ENCODE measurements around the gene CAMKK1.
"Not testable (repeated sequence)": the region's sequence is repeated elsewhere in the genome, so short reads cannot be mapped to it uniquely, and the experiment has no call there.

CAMKK1 gene

DNA sequence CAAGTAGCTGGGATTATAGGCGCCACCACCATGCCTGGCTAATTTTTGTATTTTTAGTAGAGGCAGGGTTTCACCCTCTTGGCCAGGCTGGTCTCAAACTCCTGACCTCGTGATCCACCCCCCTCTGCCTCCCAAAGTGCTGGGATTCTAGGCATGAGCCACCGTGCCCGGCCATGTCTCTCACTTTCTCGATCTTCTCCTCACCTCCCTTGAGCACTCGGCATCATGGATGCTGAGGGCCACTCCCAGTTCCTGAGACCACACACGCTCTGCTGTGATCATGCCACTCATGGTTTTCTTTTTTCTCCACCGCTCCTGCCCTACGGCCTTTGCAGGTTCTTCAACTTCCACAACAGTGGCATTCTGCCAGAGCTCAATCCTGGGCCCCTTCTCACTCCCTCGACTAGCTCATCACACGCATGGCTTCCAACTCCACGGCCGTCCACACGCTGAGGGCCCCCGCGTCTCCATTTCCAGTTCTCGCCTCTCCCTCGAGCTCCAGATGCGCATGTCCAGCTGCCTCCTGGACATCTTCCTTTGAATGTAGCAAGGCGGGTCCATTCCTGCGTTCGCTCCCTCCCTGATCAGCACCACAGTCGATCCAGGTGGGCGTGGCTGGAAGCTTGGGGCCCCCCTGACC lies 41.3 kb downstream of the CAMKK1 start:
- Histone ChIP-seq H3K27ac (ENCODE audit: low read depth, low read length) (no peak overlapping the region), H3K36me3 (ENCODE audit: insufficient read depth, low read length) (no peaks in the 10 kb centered on the region), H3K4me3 (ENCODE audit: low read depth in 1 of 2, low read length in 2 of 2) (no peak overlapping the region), H3K9me3 (ENCODE audit: low read length) (no peaks in the 10 kb centered on the region), H3K4me1 (ENCODE audit: insufficient read depth, low read length) (peaks cover 2% of the 10 kb centered on the region), H3K27me3 (ENCODE audit: control insufficient read depth in 1 of 2, insufficient read depth in 2 of 2, low read length in 2 of 2) (no peaks in the 10 kb centered on the region), H3K9ac (ENCODE audit: low read length) (no peak overlapping the region)

- no peak overlapping the region for H3K9ac ChIP-seq (ENCODE audit: low read length)
- no peaks in the 10 kb centered on the region for H3K27me3 ChIP-seq (ENCODE audit: control insufficient read depth in 1 of 2, insufficient read depth in 2 of 2, low read length in 2 of 2)
- no peaks in the 10 kb centered on the region for H3K9me3 ChIP-seq (ENCODE audit: low read length)
- no peak overlapping the region for H3K27ac ChIP-seq (ENCODE audit: low read depth, low read length)
- peaks cover 6% of the 10 kb centered on the region for H3K36me3 ChIP-seq (ENCODE audit: insufficient read depth, low read length)
- H3K4me1 ChIP-seq (ENCODE audit: insufficient read depth, low read length): peaks cover 15% of the 10 kb centered on the region
- no peak overlapping the region for H3K4me3 ChIP-seq (ENCODE audit: low read depth in 1 of 2, low read length in 2 of 2)
These were observed 44.5 kb downstream of the CAMKK1 start for GRCh38 chr17:3848229-3848835.

- Histone ChIP-seq H3K27ac (ENCODE audit: low read depth, low read length) (no peak overlapping the region), H3K4me1 (ENCODE audit: insufficient read depth, low read length) (peaks cover 15% of the 10 kb centered on the region), H3K36me3 (ENCODE audit: insufficient read depth, low read length) (peaks cover 6% of the 10 kb centered on the region), H3K9me3 (ENCODE audit: low read length) (no peaks in the 10 kb centered on the region), H3K27me3 (ENCODE audit: control insufficient read depth in 1 of 2, insufficient read depth in 2 of 2, low read length in 2 of 2) (no peaks in the 10 kb centered on the region), H3K9ac (ENCODE audit: low read length) (no peak overlapping the region), H3K4me3 (ENCODE audit: low read depth in 1 of 2, low read length in 2 of 2) (no peak overlapping the region)
These were observed 45.6 kb downstream of the CAMKK1 start for GRCh38 chr17:3847165-3847670.

DNA sequence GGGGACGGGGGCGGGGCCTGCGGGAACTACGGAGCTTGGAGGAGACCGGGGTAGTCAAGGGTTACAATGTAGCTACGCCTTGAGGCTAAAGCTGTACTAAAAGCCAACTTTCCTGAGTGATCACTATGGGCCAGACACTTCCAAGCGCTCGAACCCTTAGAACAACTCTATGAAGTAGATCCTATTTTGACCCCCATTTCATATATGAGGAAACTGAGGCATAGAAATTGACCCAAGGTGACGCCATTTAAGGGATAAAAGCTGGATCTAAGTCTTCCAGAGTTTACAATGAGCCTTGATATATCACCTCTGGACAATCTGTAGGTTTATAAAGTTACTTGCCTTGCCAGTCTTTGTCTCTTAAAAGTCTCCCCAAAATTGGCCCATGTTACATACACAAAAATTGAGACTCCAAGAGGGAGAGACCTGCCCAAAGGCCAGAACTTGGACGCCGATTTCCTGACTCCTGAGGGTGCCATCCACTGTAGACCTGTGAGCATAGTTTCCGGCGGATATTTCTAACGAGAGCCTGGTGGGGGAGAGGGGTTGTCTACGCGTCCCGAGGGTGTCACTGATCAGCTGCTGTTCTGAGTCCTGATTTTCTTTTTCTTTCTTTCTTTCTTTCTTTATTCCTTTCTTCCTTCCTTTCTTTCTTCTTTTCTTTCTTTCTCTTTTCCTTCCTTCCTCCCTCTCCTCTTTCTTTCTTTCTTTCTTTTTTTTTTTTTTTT lies 46.3 kb downstream of the CAMKK1 start:
- H3K9me3 ChIP-seq (ENCODE audit: low read length): no peaks in the 10 kb centered on the region
- peaks cover 11% of the 10 kb centered on the region for H3K36me3 ChIP-seq (ENCODE audit: insufficient read depth, low read length)
- no peak overlapping the region for H3K4me3 ChIP-seq (ENCODE audit: low read depth in 1 of 2, low read length in 2 of 2)
- H3K9ac ChIP-seq (ENCODE audit: low read length): no peak overlapping the region
- no peaks in the 10 kb centered on the region for H3K27me3 ChIP-seq (ENCODE audit: control insufficient read depth in 1 of 2, insufficient read depth in 2 of 2, low read length in 2 of 2)
- H3K27ac ChIP-seq (ENCODE audit: low read depth, low read length): no peak overlapping the region
- peaks cover 15% of the 10 kb centered on the region for H3K4me1 ChIP-seq (ENCODE audit: insufficient read depth, low read length)

DNA sequence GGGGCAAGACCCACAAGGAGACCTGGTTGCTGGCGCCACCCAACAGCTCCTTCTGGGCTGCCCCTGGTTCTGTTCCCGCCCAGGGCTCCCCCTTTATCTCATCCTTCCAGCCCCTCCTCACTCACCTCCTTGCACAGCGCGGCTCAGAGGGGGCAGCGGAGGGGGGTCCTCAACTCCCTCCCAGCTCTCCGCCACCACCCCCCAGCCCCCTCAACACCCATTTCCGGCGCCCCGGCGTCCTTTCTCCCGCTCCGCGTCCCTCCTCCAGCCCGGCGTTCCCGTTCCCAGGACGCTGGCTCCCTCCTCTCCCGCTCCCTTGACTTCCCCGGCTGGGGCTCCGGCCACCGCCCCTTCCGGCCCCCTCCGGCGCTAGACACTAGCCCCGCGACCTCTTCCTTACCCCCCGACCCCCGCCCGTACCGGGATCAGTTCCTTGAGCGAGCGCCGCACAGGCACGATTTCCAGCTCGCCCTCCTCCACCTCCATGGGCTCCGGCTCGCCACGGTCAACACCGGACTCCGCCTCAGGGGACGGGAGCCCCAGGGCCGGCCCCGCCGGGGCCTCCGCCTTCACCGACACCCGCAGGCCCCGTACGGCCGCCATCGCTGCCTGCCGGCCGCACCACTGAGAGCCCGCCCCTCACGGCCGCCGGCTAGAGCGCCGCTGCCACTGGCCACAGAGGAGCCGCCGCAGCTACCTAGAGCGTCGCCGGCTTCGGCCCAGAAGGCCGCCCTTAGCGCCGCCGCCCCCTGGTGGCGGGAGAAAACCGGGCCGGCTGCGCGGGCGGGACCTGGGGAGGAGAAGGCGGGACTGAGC lies 47.0 kb downstream of the CAMKK1 start, which contains the start of gene NCBP3:
NCBP3 (minus strand) TSS at position 626 of the 816 bp plus-strand sequence; CDS start at position 603, 23 bp downstream.
- Histone ChIP-seq H3K9ac (ENCODE audit: low read length) (peak within 1 kb of the TSS; percentile 37), H3K4me3 (ENCODE audit: low read depth in 1 of 2, low read length in 2 of 2) (peak within 1 kb of the TSS; percentile 71 to 95), H3K27me3 (ENCODE audit: control insufficient read depth in 1 of 2, insufficient read depth in 2 of 2, low read length in 2 of 2) (no peaks in the 10 kb centered on the region), H3K36me3 (ENCODE audit: insufficient read depth, low read length) (peaks cover 11% of the 10 kb centered on the region), H3K27ac (ENCODE audit: low read depth, low read length) (peak within 1 kb of the TSS; percentile 90), H3K4me1 (ENCODE audit: insufficient read depth, low read length) (peaks cover 15% of the 10 kb centered on the region), H3K9me3 (ENCODE audit: low read length) (no peaks in the 10 kb centered on the region)

DNA sequence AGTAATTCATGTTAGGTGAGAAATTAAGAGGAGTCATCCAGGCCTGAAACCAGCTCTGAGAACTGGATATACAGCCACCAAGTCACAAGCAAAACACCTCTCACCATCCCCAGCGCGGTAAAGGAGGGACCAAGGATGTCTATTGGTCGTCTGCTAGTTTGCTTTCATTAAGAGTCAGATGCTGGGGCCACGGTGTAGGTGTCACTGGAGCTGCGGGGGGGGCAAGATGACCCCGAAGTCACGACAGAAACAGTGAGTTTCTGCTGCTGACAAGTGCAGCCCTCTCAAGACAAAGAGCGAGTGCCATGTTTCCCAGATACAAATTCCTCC lies 47.6 kb downstream of the CAMKK1 start:
- Histone ChIP-seq H3K4me3 (ENCODE audit: low read depth in 1 of 2, low read length in 2 of 2) (peak overlapping the region; percentile 71 to 95), H3K4me1 (ENCODE audit: insufficient read depth, low read length) (peaks cover 15% of the 10 kb centered on the region), H3K27me3 (ENCODE audit: control insufficient read depth in 1 of 2, insufficient read depth in 2 of 2, low read length in 2 of 2) (no peaks in the 10 kb centered on the region), H3K27ac (ENCODE audit: low read depth, low read length) (peak overlapping the region; percentile 90), H3K9ac (ENCODE audit: low read length) (peak overlapping the region; percentile 37), H3K9me3 (ENCODE audit: low read length) (no peaks in the 10 kb centered on the region), H3K36me3 (ENCODE audit: insufficient read depth, low read length) (peaks cover 15% of the 10 kb centered on the region)

DNA sequence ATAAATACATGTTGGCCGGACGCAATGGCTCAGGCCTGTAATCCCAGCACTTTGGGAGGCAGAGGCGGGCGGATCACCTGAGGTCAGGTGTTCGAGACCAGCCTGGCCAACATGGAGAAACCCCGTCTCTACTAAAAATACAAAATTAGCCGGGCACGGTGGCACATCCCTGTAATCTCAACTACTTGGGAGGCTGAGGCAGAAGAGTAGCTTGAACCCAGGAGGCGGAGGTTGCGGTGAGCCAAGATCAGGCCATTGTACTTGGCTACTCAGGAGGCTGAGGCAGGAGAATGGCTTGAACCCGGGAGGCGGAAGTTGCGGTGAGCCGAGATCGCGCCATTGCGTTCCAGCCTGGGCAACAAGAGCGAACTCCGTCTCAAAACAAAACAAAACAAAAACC lies 48.3 kb downstream of the CAMKK1 start:
- H3K4me1 ChIP-seq (ENCODE audit: insufficient read depth, low read length): peaks cover 15% of the 10 kb centered on the region
- H3K36me3 ChIP-seq (ENCODE audit: insufficient read depth, low read length): peaks cover 22% of the 10 kb centered on the region
- H3K9ac ChIP-seq (ENCODE audit: low read length); H3K9me3 ChIP-seq (ENCODE audit: low read length); H3K27me3 ChIP-seq (ENCODE audit: control insufficient read depth in 1 of 2, insufficient read depth in 2 of 2, low read length in 2 of 2); H3K27ac ChIP-seq (ENCODE audit: low read depth, low read length): not testable (repeated sequence)
- peak overlapping the region in 1 of 2 donors; percentile 71 for H3K4me3 ChIP-seq (ENCODE audit: low read depth in 1 of 2, low read length in 2 of 2)

- Histone ChIP-seq H3K4me1 (ENCODE audit: insufficient read depth, low read length) (peaks cover 15% of the 10 kb centered on the region), H3K27me3 (ENCODE audit: control insufficient read depth in 1 of 2, insufficient read depth in 2 of 2, low read length in 2 of 2) (no peaks in the 10 kb centered on the region), H3K36me3 (ENCODE audit: insufficient read depth, low read length) (peaks cover 27% of the 10 kb centered on the region), H3K27ac (ENCODE audit: low read depth, low read length) (no peak overlapping the region), H3K9me3 (ENCODE audit: low read length) (no peaks in the 10 kb centered on the region), H3K4me3 (ENCODE audit: low read depth in 1 of 2, low read length in 2 of 2) (no peak overlapping the region), H3K9ac (ENCODE audit: low read length) (no peak overlapping the region)
These were observed 48.8 kb downstream of the CAMKK1 start for GRCh38 chr17:3843935-3844516.

DNA sequence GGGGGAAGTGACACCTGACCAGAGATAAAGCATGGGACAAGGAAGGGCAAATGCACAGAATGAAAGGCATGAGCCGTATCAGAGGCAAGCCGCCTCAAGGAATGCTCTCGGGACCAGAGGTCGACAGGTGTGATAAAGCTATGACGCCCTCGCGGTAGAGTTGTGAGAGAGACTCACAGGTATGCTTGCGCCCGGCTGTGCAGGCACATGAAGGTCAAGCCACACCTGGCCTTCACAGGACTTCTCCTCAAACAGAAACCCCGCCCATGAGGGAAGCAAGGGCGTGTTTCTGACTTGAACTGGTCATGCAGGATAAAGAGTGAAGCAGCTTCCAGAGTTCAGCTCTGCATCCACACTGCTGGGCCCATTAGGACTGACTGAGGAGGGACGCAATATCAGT lies 54.6 kb downstream of the CAMKK1 start:
- Histone ChIP-seq H3K27me3 (ENCODE audit: control insufficient read depth in 1 of 2, insufficient read depth in 2 of 2, low read length in 2 of 2) (no peaks in the 10 kb centered on the region), H3K36me3 (ENCODE audit: insufficient read depth, low read length) (peaks cover 32% of the 10 kb centered on the region), H3K4me1 (ENCODE audit: insufficient read depth, low read length) (no peaks in the 10 kb centered on the region), H3K27ac (ENCODE audit: low read depth, low read length) (no peak overlapping the region), H3K9me3 (ENCODE audit: low read length) (no peaks in the 10 kb centered on the region), H3K9ac (ENCODE audit: low read length) (no peak overlapping the region), H3K4me3 (ENCODE audit: low read depth in 1 of 2, low read length in 2 of 2) (no peak overlapping the region)

GRCh38 chr17:3836551-3836950 lies 56.3 kb downstream of the CAMKK1 start:
- Histone ChIP-seq H3K9ac (ENCODE audit: low read length) (no peak overlapping the region), H3K36me3 (ENCODE audit: insufficient read depth, low read length) (peaks cover 27% of the 10 kb centered on the region), H3K4me1 (ENCODE audit: insufficient read depth, low read length) (no peaks in the 10 kb centered on the region), H3K27ac (ENCODE audit: low read depth, low read length) (no peak overlapping the region), H3K9me3 (ENCODE audit: low read length) (no peaks in the 10 kb centered on the region), H3K27me3 (ENCODE audit: control insufficient read depth in 1 of 2, insufficient read depth in 2 of 2, low read length in 2 of 2) (no peaks in the 10 kb centered on the region), H3K4me3 (ENCODE audit: low read depth in 1 of 2, low read length in 2 of 2) (no peak overlapping the region)

Data from muscle layer of colon (tissue), 2 donors.